HG03354 (cell line): ENCODE measurements around the gene DUS2.

Source experiments
- ATAC-seq: cut with Tn5 transposase; IDR thresholded peaks from one replicate; pipeline ENCODE4 v1.9.1; 2021; ENCODE audit warnings: mild to moderate bottlenecking; ENCODE audit not compliant: unreplicated experiment, poor library complexity, severe bottlenecking

Gene DUS2

DNA sequence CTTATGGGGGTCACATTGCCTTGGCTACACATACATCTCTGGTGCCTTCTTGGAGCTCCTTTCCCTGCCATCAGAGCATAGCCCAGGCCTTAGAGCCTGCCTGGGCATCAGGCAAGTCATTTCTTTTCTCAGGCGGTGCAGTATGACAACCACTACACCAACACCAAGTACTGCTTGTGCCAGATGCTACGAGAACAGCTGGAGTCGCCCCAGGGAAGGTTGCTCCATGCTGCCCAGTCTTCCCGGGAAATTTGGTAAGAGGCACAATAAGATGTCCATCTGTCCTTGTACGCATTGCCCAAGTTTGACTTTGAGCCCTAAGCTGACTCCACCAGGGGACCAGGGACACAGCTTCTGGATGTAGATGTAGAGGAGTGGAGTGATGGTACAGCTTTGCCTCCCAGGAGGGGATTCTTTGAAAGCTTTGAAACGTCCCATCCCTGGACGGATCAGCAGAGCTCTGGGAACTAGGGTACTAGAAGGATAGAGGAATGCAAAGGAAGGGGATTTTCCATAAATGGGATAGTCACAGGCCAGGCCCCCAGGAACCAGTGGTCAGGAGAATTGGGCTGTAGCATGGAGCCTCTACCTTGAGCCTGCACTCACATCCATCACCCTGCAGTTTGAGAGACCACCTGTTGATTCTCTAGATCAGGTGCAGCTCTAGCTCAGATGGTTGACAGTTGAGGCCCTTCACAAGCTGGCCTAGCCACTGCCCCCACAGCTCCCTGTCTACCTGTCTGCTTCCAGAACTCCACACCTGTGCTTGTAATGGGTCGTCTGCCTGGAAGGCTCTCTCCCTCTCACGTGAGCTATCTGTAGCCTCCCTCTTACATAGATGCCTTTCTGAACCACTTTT, 51.0 kb downstream of the DUS2 start:
- peak; percentile 3 for ATAC-seq

DNA sequence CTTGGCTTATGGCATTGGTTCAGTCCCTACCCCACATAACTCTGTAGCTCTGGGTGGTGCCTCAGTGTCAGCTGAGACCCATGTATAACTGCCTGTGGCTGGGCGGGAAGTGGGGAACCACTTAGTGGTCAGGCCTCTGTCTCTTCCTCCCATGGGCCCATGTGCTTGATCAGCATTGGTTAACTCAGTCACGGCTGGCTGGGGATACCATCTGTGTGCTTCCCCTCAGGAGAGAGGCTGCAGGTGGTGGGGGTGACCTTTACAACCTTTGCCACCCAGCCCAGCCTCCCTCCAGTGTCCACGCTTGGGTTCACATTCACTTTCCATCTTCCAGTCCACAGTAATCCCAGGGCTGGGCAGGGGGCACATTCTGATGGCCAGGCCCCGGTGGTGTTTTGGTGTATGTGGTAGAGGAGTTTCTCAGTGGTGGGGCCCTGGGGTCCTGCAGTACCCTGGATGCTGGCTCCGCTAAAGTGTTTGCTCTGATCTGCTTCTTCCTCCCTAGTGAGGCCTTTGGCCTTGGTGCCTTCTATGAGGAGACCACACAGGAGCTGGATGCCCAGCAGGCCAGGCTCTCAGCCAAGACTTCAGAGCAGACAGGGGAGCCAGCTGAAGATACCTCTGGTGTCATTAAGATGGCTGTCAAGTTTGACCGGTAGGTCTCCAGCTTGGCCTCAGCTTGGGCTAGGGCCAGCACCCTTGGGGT, 51.9 kb downstream of the DUS2 start:
- ATAC-seq: peak; percentile 81

DNA sequence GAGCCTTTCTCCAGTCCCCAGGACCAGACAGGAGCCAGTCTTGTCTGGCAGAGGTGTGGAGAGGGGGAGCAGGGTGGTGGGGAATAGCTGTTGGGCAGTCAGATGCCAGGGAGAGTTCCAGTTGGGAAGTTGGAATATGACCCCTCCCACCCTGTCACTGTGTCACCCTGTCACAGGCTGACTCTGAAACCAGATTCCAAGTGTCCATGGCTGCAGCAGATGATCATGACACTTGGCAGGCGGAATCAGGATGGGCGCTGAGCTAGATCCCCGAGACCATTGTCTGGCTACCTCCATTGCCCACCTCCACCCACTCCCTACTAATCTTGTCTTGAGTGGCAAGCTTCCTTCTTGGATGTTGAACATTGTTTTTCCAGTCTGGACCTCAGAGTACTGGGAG, 52.9 kb downstream of the DUS2 start:
- ATAC-seq: no peak

DNA sequence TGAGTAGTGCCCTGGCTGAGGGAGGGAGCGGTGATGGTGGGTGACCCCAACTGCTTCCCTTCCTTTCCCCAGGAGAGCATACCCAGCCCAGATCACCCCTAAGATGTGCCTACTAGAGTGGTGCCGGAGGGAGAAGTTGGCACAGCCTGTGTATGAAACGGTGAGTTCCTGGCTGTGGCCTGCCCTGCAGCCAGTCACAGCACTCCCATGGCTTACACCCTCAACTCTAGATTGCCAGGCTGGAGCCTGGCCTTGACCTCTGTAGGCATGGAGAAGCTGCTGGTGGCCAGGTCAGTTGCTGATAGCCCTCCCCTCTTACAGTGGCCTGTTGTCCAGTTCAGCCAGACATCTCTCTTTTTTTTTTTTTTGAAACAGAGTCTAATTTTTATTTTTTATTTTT, 53.5 kb downstream of the DUS2 start:
- ATAC-seq: no peak

DNA sequence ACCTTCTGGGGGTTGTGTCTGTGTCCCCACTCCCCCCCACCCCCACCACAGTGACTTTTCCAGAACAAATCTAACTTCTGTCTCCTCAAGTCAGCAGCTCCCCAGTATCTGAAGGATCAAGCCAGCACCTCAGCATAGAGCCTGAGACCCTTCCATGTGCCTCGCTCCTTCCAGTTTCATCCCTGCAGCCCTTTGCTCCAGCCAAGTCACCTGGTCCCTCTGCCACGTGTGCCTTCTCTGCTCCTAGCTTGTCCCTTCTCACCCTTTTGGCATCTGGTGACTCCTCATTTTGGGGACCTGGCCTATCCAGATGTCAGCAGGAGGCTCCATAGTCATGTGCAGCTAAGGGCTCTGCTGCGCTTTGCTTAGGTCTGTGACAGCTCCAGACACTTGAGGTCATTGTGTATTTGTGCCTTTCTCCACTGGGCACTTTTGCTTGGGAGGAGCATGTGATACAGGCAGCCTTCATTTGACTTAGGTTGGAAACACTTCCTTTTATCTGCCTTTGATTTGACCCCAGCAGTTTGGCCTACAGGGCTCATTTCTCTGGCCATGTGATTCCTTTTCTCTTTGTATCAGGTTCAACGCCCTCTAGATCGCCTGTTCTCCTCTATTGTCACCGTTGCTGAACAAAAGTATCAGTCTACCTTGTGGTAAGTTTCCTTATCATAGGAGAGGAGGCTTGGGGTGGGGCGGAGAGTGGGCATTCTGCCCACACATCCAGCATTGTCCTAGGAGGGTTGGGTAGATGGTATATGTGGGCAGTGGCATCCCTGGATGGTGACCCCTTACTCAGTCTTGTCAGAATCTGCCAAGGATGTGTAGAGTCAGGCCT, 55.0 kb downstream of the DUS2 start:
- ATAC-seq: no peak

DNA sequence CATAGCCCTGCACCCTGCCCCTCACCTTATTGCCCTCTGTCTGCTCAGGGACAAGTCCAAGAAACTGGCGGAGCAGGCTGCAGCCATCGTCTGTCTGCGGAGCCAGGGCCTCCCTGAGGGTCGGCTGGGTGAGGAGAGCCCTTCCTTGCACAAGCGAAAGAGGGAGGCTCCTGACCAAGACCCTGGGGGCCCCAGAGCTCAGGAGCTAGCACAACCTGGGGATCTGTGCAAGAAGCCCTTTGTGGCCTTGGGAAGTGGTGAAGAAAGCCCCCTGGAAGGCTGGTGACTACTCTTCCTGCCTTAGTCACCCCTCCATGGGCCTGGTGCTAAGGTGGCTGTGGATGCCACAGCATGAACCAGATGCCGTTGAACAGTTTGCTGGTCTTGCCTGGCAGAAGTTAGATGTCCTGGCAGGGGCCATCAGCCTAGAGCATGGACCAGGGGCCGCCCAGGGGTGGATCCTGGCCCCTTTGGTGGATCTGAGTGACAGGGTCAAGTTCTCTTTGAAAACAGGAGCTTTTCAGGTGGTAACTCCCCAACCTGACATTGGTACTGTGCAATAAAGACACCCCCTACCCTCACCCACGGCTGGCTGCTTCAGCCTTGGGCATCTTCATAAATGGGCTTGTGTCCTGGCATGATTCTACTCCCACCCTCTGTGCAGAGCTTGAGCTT, 55.8 kb downstream of the DUS2 start:
- no peak for ATAC-seq

DNA sequence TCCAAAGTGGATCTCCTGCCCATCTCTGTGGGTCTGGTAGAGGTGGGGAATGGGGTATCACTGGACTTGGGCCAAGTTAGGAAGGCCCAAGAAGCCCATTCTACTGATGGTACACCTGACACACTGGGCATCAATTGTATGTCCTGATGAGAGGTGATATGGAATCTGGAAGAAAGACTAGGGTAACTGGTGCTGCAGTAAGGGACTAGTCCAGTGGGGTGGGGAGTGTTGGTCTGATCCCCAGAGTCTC, 56.2 kb downstream of the DUS2 start:
- no peak for ATAC-seq

DNA sequence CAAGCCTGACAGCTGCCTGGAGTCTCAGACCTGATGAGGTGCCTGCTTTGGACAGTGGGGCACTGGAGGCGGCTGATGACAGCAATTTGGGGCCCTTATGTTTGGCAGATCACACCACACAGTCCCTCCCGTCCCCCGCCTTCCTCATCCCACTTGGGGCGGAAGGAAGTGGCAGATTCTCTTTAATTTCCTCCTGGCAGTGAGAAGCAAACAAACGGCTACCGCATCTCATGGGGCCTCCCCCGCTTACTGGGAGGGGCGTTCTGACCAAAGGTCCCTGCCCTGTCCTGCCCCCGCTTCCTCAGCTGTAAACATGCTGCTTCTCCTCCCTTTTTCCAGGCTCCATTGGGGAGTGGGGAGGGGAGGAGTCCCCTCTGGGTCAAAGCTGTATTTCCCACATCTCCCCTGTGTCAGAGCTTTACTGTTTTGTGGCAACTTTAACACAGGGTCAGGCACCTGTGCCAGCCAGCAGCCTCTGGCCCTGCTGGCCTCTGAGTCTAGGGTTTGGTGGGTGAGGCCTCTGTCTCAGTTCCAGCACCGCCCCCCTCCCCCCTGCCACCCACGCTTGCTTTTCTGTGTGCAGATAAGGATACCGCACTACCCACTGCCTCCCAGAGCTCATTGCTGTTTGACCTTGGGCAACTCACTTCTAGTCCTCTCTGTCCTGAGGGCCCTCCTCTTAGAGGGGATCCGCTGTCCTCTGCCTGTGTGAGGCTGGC, 56.7 kb downstream of the DUS2 start:
- no peak for ATAC-seq

DNA sequence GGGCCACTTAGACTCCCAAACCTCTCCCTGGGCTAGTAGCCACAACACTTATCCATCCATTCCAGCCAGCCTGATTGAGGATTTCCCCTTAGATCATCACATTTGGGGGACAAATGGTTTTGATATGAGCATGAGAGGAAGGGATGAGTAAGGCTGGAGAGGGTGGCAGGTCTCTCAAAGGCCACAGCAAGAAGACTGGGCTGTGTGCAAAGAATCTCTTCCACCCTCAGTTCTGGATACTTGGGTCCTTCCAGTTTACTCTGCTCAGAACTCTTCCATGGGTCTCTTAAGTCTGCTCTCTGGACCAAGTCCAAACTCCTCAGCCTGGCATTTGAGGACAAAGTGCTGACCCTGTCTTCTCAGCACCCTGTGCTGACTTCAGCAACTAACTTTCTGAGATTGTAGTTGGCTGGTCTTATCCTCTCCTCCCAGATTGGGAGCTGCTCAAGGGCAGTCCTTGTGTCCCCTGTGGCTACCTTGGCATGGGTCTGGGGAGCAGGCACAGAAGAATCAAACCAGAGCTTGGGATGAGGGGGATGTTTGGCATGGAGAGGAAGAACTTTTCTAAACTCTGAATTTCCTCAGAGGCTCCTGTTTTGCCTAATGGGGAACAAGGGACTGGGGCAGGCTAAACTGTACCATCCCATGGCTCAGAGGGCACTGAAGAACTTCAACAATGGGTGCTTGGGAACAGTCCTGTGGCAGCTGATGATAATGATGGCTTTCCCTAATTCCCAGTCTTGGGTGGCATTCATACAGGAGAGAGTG, 59.0 kb downstream of the DUS2 start:
- ATAC-seq: no peak

DNA sequence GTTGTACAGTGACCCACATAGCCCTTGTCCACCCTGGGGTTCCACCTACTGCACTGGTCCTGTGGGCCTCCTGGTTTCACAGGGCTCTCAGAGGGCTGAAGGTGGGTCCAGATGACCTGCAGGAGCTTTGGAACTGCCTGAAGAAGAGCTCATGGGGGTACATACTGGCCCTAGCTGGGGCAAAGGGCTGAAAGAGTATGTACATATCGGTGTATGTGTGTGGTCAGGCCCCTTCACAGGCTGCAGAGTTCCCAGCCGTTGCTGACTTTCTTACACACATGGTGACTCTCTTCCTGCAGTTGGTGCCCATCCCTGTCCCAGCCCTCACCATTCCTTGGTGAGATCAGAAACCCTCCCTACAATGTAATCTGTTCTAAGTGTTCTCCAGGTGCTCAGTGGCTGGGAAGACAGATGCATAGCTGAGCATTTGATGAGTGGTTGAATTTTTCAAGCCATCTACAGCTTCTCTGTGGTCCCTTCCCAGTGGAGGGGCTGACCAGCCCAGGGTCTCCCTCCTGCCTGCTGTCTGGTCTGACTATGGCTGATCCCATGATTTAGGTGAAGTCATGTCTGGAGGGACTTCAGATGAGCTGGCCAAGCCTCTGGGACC, 59.6 kb downstream of the DUS2 start:
- ATAC-seq: no peak

DNA sequence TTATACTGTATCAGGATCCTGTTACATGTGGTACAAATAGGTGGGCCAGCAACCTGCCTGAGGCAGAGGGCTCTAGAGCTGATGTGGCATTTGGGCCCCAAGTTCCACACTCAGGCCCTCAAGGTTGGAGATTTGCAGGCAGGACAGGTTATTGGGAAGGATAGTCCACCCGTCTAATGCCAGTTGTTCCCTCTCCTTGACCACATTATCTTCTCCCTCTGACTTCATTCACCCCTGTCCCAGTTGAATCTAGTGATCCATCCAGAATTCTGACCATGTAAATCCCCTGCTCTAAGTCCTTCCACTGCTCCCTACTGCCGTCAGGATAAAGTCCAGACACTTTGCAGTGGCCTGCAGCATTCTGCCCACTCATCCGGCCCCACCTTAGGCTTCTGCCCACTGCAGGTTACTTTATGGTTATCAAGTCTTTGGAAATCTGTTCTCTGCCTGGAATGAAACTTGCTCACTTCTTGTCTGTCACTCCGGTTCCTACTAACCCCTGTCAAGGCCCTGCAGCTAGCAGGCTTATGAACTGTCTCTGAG, 60.2 kb downstream of the DUS2 start:
- no peak for ATAC-seq

DNA sequence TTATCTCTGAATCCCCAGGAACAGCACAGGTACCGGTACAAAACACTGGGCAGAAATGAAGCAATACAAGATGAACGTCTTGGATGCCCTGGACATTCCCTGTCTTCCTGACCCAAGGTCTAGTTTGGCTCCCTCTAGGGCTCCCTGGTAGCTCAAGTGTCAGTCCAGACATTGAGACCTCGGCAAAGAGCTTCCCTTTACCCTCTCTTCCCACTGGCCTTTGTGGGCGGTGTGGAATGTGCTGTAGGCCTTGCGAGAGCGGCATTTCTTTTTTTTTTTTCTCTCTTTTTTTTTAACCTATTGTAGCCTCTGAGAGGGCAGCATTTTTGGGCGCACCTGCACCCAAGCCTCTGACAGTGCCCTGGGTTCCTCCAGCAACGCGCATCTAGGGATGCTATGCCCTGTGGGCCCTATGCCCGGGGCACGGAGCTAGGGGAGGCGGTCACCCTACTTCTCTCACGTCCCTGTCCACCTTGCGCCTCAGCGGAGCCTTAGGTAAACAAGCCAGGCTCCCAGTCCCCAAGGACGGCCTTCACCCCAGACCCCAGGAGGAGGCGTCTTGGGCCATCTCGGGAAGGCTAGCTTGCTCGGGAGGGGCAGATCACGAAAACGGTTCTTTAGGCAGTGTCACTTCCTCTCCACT, 60.9 kb downstream of the DUS2 start:
- ATAC-seq: no peak

DNA sequence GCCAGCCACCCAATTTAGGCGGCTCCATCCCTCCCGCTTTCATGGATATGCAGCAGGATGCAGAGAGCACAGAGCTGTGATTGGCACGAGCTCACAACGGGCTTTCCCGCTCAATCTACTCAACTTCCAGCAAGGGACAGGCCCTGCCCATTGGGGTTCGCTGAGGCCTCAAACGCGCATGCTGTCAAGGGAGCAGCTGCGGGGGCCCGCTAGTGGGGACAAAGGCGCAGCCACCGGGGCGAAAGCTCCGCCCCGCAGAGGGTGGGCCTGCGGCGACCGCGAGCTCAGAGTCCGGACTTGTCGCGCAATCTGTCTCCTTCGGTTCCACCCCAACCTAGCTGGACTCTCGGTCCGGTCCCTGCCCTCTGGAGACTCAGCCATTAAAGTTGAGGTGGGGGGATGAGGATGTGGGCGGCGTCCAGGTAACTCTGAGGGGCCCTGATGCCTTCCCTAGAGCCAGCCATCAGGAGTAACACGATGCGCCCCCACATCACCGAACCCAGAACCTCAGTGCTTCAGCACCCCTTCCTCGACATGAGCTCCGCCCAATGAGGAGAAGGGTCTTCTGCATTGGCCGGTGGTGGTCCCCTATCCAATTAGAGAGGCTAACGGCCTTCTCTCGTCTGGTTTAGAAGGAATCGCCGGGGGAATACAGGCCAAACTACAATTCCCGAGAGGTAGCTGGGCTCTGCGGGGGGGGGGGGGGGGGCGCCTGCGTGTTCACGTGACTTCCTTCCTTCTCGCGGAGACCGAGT, 61.6 kb downstream of the DUS2 start:
- ATAC-seq: peak; percentile 65

DNA sequence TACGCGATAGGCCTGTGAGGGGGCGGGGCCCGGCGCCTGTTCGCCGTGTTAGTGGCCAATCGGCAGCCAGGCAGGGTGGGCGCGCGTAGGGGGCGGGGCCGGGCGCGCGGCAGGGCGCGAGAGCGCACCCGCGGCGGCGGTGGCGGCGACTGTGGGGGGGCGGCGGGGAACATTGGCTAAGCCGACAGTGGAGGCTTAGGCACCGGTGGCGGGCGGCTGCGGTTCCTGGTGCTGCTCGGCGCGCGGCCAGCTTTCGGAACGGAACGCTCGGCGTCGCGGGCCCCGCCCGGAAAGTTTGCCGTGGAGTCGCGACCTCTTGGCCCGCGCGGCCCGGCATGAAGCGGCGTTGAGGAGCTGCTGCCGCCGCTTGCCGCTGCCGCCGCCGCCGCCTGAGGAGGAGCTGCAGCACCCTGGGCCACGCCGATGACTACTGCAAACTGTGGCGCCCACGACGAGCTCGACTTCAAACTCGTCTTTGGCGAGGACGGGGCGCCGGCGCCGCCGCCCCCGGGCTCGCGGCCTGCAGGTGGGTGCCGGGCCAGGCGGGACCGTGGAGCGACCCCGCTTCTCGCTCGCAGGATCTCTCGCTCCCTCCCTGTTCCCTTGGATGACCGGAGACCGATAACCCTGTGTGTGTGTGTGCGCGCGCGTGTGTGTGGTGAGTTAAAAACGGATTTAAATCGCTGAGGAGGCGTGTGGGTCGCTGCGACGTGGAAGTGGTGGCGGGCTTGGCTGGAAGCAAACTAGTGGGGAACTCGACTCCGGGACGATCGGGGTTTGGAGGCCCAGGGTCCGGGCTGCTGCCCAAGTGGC, 62.4 kb downstream of the DUS2 start, which contains the start of gene NFATC3:
TSS of gene NFATC3 (plus strand) at position 112 of the 813 bp plus-strand sequence. CDS start at position 424, 312 bp downstream.
- ATAC-seq: peak; percentile 62

DNA sequence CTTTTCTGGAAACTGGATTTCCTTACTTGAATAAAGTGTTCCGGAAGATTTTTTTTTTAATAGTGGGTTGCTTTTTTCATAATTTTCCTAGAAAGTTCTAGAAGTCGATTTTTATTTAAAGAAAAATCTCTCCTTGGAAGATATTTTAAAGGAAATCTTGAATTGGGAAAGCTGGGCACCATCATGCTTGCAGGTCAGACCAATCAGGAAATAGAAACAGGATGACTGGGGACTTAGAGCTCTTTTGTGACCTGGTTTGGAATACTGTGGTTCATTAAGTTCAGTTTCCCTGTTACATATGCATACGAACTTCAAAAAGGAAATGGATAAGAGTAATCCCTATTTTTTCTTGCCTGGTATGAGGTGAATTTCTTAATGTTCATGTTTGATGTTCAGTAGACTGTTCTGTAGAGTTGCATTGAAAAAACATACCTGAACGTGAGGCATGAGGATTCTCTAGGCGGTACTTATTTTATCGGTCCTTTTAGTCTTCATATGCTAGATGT, 63.3 kb downstream of the DUS2 start:
- ATAC-seq: no peak

DNA sequence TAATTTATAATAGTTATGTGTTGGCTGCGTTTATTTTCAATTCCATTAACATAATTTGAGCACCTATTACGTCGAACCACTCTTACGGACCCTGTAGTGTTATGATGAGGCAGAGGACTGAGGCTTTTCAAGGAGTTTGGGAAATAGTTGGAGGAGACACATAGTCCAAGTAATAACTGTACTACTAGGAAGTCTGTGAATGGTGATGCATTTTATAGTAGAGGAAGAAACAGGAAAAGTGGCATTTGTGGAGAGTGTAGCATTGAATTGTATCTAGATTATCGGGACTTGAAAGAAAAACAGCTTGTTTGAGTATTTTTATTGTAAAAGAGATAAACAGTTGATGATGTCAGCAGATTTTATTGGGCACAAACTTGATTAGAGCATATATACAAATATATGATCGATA, 63.8 kb downstream of the DUS2 start:
- ATAC-seq: no peak
